Endothelial cell (in vitro differentiated cells): ENCODE measurements around the gene PIK3R4. TPM values are rescaled to one million over a fixed set of nuclear protein-coding genes. Genes with fewer than 3 reads are reported as not detected.

Experiments used
- DNase-seq: peaks from one replicate; pipeline ENCODE4 v3.0.0; 2021; ENCODE audit warnings: low spot score
- H3K27ac Mint-ChIP-seq: one replicate; pipeline ENCODE4 v1.8.0; 2021; ENCODE audit warnings: mixed read lengths, inconsistent platforms; ENCODE audit not compliant: unreplicated experiment
- H3K27me3 Mint-ChIP-seq: one replicate; pipeline ENCODE4 v1.8.0; 2021; ENCODE audit warnings: mild to moderate bottlenecking, moderate library complexity, mixed read lengths, inconsistent platforms; ENCODE audit not compliant: unreplicated experiment
- H3K36me3 Mint-ChIP-seq: one replicate; pipeline ENCODE4 v1.8.0; 2021; ENCODE audit warnings: mild to moderate bottlenecking, low read depth, mixed read lengths, inconsistent platforms; ENCODE audit not compliant: unreplicated experiment
- H3K4me1 Mint-ChIP-seq: one replicate; pipeline ENCODE4 v1.8.0; 2021; ENCODE audit warnings: mild to moderate bottlenecking, mixed read lengths, inconsistent platforms; ENCODE audit not compliant: unreplicated experiment
- H3K4me3 Mint-ChIP-seq: one replicate; pipeline ENCODE4 v1.8.0; 2021; ENCODE audit warnings: mild to moderate bottlenecking, mixed read lengths, inconsistent platforms; ENCODE audit not compliant: unreplicated experiment
- H3K9me3 Mint-ChIP-seq: one replicate; pipeline ENCODE4 v1.8.0; 2021; ENCODE audit warnings: mixed read lengths, inconsistent platforms; ENCODE audit not compliant: unreplicated experiment
- CTCF ChIP-seq: fragments of 200-600 bp; sonication (generic); IDR thresholded peaks from one replicate; pipeline ENCODE4 v1.5.0; 2021; ENCODE audit warnings: antibody characterized with exemption; ENCODE audit not compliant: unreplicated experiment
- total RNA-seq: library from RNA; stranded (reverse); fragmentation: NEBNext Ultra II Directional; extraction: Animal tissue kit (Norgen Biotek cat#: 25700); gene quantifications from one replicate; pipeline ENCODE4 v1.2.1, GENCODE V29; 2021; ENCODE audit not compliant: unreplicated experiment

The PIK3R4 gene
- total RNA-seq, 1 donor from 2014 or later: 24.0 TPM

GRCh38 chr3:130748467-130748861 is 1.8 kb upstream of the PIK3R4 start:
- peaks cover 11% of the 10 kb centered on the region for H3K4me1 Mint-ChIP-seq
- no peaks in the 10 kb centered on the region for H3K27me3 Mint-ChIP-seq
- DNase-seq: no peak
- H3K27ac Mint-ChIP-seq: peak overlapping the region; percentile 92
- TF ChIP-seq CTCF: no peak
- H3K36me3 Mint-ChIP-seq: peaks cover 4% of the 10 kb centered on the region
- H3K4me3 Mint-ChIP-seq: peak overlapping the region; percentile 89
- no peaks in the 10 kb centered on the region for H3K9me3 Mint-ChIP-seq

DNA sequence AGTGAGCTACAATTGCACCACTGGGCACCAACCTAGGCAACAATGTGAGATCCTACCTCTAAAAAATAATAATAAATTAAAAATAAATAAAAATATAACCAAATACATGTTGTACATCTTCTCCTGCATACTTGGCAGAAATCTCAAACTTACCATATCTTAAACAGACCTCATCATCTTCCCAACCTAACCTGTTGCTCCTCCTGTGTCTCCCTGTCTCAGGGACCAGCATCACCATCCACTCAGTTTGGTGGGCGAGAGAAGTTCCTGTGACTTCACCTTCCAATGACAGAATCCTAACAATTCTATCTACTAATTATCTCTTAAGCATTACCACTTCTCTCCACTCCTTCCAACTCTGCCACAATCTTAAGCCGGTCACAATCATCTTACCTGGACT is 3.3 kb downstream of the PIK3R4 start:
- Mint-ChIP-seq H3K36me3 (peaks cover 6% of the 10 kb centered on the region), H3K27me3 (no peaks in the 10 kb centered on the region), H3K27ac (peak overlapping the region; percentile 75), H3K4me1 (peaks cover 14% of the 10 kb centered on the region), H3K9me3 (no peaks in the 10 kb centered on the region), H3K4me3 (peak overlapping the region; percentile 58)
- no peak for TF ChIP-seq CTCF
- DNase-seq: no peak

DNA sequence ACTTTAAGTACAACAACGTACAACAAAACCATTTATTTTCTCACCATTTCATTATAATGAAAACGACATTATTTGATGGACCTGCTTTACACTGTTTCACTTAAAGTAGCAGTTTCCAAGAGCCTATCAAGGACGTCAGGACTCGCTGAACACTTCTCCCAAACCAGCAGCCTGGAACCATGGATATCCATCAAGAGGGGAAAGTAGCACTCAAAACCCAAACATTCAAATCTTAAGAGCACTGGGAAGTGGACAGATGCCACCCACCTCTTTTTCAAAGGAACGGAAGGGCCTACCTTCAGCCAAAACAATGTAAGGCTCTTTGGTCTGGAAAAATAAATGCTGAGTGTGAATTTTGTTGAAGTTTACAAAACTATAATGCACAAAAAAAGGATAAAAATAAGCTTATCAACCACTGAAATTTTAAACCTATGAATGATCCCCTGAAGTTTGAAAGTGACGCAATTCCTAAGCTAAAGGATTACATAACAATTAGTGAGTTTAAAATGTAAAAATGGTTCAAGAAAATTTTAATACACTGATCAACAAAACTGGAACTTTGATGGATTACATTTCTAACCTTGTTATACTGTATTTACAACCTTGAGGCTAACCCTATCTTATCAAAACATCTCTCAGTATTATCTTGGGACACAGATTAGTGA is 4.6 kb downstream of the PIK3R4 start:
- no peak for DNase-seq
- H3K4me1 Mint-ChIP-seq: peaks cover 14% of the 10 kb centered on the region
- TF ChIP-seq CTCF: no peak
- peaks cover 6% of the 10 kb centered on the region for H3K36me3 Mint-ChIP-seq
- no peaks in the 10 kb centered on the region for H3K27me3 Mint-ChIP-seq
- no peak overlapping the region for H3K4me3 Mint-ChIP-seq
- no peak overlapping the region for H3K27ac Mint-ChIP-seq
- H3K9me3 Mint-ChIP-seq: no peaks in the 10 kb centered on the region

DNA sequence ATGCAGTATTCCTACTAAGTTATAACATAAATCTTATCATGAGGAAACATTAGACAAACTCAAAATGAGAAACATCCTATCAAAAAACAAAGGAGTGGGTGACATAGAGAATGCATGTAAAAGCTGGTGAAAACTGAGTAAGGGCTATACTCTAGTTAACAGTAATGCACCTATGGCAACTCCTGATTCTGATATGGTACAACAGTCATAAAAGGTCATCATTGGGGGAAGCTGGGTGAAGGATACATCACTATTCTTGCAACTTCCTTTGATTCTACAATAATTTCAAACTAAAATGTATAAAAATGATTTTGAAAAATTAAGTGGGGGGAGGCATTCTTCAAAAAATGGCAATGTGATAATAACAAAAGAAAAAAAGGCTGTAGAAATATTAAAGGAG is 6.8 kb downstream of the PIK3R4 start:
- Mint-ChIP-seq H3K27ac (no peak overlapping the region), H3K9me3 (no peaks in the 10 kb centered on the region), H3K36me3 (peaks cover 6% of the 10 kb centered on the region), H3K4me1 (peaks cover 9% of the 10 kb centered on the region), H3K4me3 (no peak overlapping the region), H3K27me3 (no peaks in the 10 kb centered on the region)
- DNase-seq: no peak
- no peak for TF ChIP-seq CTCF

DNA sequence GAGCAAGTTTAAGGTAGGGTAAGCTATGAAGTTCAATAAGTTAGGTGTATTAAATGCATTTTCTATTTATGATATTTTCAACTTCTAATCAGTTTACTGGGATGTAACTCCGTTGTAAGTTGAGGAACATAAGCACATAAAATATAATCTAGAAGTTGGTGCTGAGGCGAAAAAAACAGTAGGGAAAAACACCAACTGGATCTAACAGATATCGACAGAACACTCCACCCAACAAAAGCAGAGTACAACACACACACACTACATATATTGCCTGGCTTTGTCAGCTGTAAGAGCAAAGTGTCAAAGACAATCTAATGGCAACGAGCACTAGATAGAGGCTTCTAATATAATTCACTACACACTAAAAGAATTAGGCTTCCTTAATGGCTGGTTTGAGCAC is 8.4 kb downstream of the PIK3R4 start:
- Mint-ChIP-seq H3K27me3 (no peaks in the 10 kb centered on the region), H3K36me3 (no peaks in the 10 kb centered on the region), H3K9me3 (no peaks in the 10 kb centered on the region), H3K4me3 (no peak overlapping the region), H3K4me1 (peaks cover 2% of the 10 kb centered on the region), H3K27ac (no peak overlapping the region)
- no peak for DNase-seq
- no peak for TF ChIP-seq CTCF
